K562 (cell line): ENCODE results near the gene LMO7. TPM values are rescaled to one million over a fixed set of nuclear protein-coding genes. Genes with fewer than 3 reads are reported as not detected.

Source experiments
- ATAC-seq: fragments of 200-7000 bp; cut with Tn5 transposase; 3 replicates; pipeline ENCODE4 v1.9.1; 2020; ENCODE audit warnings: moderate library complexity
- BruUV-seq: library from RNA; stranded (reverse); fragments of 400-500 nt; replicated peaks from 2 replicates; lab custom pipeline; 2021; lab: Mats Ljungman, UMichigan
- CTCF ChIA-PET: fragments of 300-600 bp; formaldehyde crosslinking; extraction: SDS; loops from one replicate; lab custom pipeline; 2021; ENCODE audit warnings: low intra/inter-chr PET ratio; lab: Yijun Ruan, JAX
- POLR2A ChIA-PET: fragments of 300-600, 350-650 bp; sonication (Branson Sonifier 250); formaldehyde crosslinking; extraction: SDS; loops from one replicate; lab custom pipeline; 2021; ENCODE audit warnings: antibody characterized with exemption, inconsistent platforms; lab: Yijun Ruan, JAX
- DNase-seq, 4 experiments: peaks; one replicate each; pipeline versions ENCODE4 v3.0.0 to v3.0.0-alpha.2; 2011 to 2018; ENCODE audit warnings: low spot score in 3 of 4, mixed read lengths in 3 of 4; ENCODE audit errors: extremely low read depth in 1 of 4
- FAIRE-seq: peaks from 2 replicates; lab custom pipeline; 2011; peaks lifted over from hg19 to GRCh38; lab: Jason Lieb, UNC
- H2AFZ ChIP-seq: 2 replicates; pipeline ENCODE4 v1.6.0; 2011; ENCODE audit warnings: low read depth, low read length, control low read depth, inconsistent platforms
- H3K27ac ChIP-seq: fragments of 200-600 bp; 3 replicates; pipeline ENCODE4 v1.8.0; 2011; ENCODE audit warnings: low read depth, mild to moderate bottlenecking, control low read depth, inconsistent platforms, low read length, moderate library complexity, mixed read lengths; ENCODE audit errors: extremely low read depth
- H3K27me3 ChIP-seq, 2 experiments: fragments of 300-600 bp in 1 of 2; 2 replicates in 1 of 2; 3 replicates in 1 of 2; pipeline versions ENCODE4 v1.6.0 to v1.8.0; 2011; ENCODE audit warnings: inconsistent platforms in 2 of 2, low read length in 2 of 2, mild to moderate bottlenecking in 1 of 2, mixed read lengths in 1 of 2, moderate library complexity in 1 of 2; ENCODE audit not compliant: control insufficient read depth in 2 of 2, insufficient read depth in 2 of 2
- H3K36me3 ChIP-seq: fragments of 300-600 bp; 3 replicates; pipeline ENCODE4 v1.8.0; 2011; ENCODE audit warnings: mild to moderate bottlenecking, low read length, inconsistent platforms; ENCODE audit not compliant: control insufficient read depth, insufficient read depth
- H3K4me1 ChIP-seq, 2 experiments: fragments of 200-600 bp in 1 of 2; replicated peaks in 1 of 2; 2 replicates in 1 of 2; 3 replicates in 1 of 2; pipeline versions ENCODE4 v1.5.1 to v1.8.0; 2011; ENCODE audit warnings: inconsistent platforms in 2 of 2, low read length in 2 of 2, mild to moderate bottlenecking in 1 of 2, mixed read lengths in 1 of 2, moderate library complexity in 1 of 2; ENCODE audit not compliant: control insufficient read depth in 2 of 2, insufficient read depth in 2 of 2
- H3K4me2 ChIP-seq: 2 replicates; pipeline ENCODE4 v1.6.1; 2011; ENCODE audit warnings: low read length, control low read depth, inconsistent platforms, mixed read lengths; ENCODE audit not compliant: insufficient read depth
- H3K4me3 ChIP-seq: fragments of 200-600 bp; sonication (generic), shearing (Covaris generic); 2 replicates; pipeline ENCODE4 v1.5.1; 2016; ENCODE audit warnings: control low read depth, inconsistent platforms
- H3K79me2 ChIP-seq: fragments of 200-600 bp; 3 replicates; pipeline ENCODE4 v1.8.0; 2011; ENCODE audit warnings: low read length, inconsistent platforms; ENCODE audit not compliant: control insufficient read depth, insufficient read depth
- H3K9ac ChIP-seq, 2 experiments: 2 replicates each; pipeline versions ENCODE4 v1.6.0 to v1.6.1; 2011; ENCODE audit warnings: low read depth in 2 of 2, low read length in 2 of 2, control low read depth in 1 of 2, inconsistent platforms in 1 of 2, mild to moderate bottlenecking in 1 of 2, mixed read lengths in 1 of 2; ENCODE audit not compliant: insufficient read depth in 1 of 2
- H3K9me1 ChIP-seq: one replicate; pipeline ENCODE4 v1.6.0; 2011; ENCODE audit warnings: inconsistent platforms, mild to moderate bottlenecking, low read length, moderate library complexity; ENCODE audit not compliant: control insufficient read depth, insufficient read depth
- H3K9me3 ChIP-seq: replicated peaks from 2 replicates; pipeline ENCODE4 v1.5.1; 2011; ENCODE audit warnings: low read depth, low read length, inconsistent platforms; ENCODE audit not compliant: control insufficient read depth, insufficient read depth
- H4K20me1 ChIP-seq: replicated peaks from 2 replicates; pipeline ENCODE4 v1.6.1; 2011; ENCODE audit warnings: low read length, inconsistent platforms, mixed read lengths; ENCODE audit not compliant: control insufficient read depth, insufficient read depth
- ARID2 ChIP-seq: fragments of 450-650 bp; IDR thresholded peaks from 2 replicates; pipeline ENCODE4 v1.6.1; 2017; ENCODE audit warnings: antibody characterized with exemption, mild to moderate bottlenecking
- CEBPB ChIP-seq: fragments of 450-650 bp; IDR thresholded peaks from 2 replicates; pipeline ENCODE4 v1.6.1; 2016; ENCODE audit warnings: missing genetic modification characterization, missing compliant biosample characterization
- MECOM ChIP-seq: fragments of 250-450 bp; sonication (Bioruptor Pico); IDR thresholded peaks from 2 replicates; pipeline ENCODE4 v1.8.0; 2022; ENCODE audit warnings: inconsistent platforms
- NFRKB ChIP-seq: fragments of 450-650 bp; IDR thresholded peaks from 2 replicates; pipeline ENCODE4 v1.6.1; 2016; ENCODE audit warnings: low read depth
- NR4A1 ChIP-seq, 2 experiments: fragments of 250-450 bp in 1 of 2; fragments of 450-650 bp in 1 of 2; sonication (Bioruptor Pico) in 1 of 2; IDR thresholded peaks; 2 replicates each; pipeline versions ENCODE4 v1.4.0 to v1.6.1; 2016 to 2020; ENCODE audit warnings: mild to moderate bottlenecking in 2 of 2, missing compliant biosample characterization in 1 of 2, missing genetic modification characterization in 1 of 2, moderate library complexity in 1 of 2
- TAL1 ChIP-seq: fragments of 450-650 bp; IDR thresholded peaks from 2 replicates; pipeline ENCODE4 v1.6.1; 2016; ENCODE audit warnings: mild to moderate bottlenecking
- ZNF282 ChIP-seq: sonication (generic); formaldehyde crosslinking; IDR thresholded peaks from 2 replicates; pipeline ENCODE4 v1.8.1; 2023; ENCODE audit warnings: missing genetic modification reagents
- WGBS: fragments of 100-300 bp; shearing (Covaris generic); methylation state at CpG from one replicate; pipeline ENCODE4 v1.1.6; 2016; ENCODE audit warnings: low coverage, mixed read lengths; ENCODE audit not compliant: insufficient coverage; ENCODE audit errors: missing lambda C conversion rate; 5-methylcytosine and 5-hydroxymethylcytosine counted together
- in situ Hi-C: fragments of 300-500 bp; cut with MboI; formaldehyde crosslinking; loops from 4 replicates; pipeline ENCODE4 v1.15.0; 2018; ENCODE audit warnings: inconsistent platforms, mixed read lengths
- intact Hi-C: fragments of 100-400 bp; cut with micrococcal nuclease; formaldehyde crosslinking; loops from 2 replicates; pipeline ENCODE4 v1.14.2; 2022
- polyA plus RNA-seq, 8 experiments: library from polyadenylated mRNA; depleted of rRNA in 4 of 8; stranded (reverse) in 5 of 8; unstranded in 3 of 8; fragments of >200 nt; fragmentation: Nextera tagmentation in 2 of 8; fragmentation: Illumina TruSeq in 1 of 8; extraction: Ambion mirVana in 2 of 8; extraction: Trizol in 1 of 8; gene quantifications; 2 replicates each; pipeline versions ENCODE4 v1.2.1 to v1.2.3, GENCODE V29; 2011 to 2014; ENCODE audit warnings: inconsistent platforms in 1 of 8, missing spikeins in 1 of 8
- total RNA-seq, 7 experiments: library from RNA; depleted of rRNA in 6 of 7; stranded (reverse); fragments of >200 nt in 6 of 7; fragmentation: Illumina TruSeq in 2 of 7; extraction: Trizol in 2 of 7; gene quantifications; 2 replicates each; pipeline versions ENCODE4 v1.2.1 to v1.2.3, GENCODE V29; 2011 to 2021; ENCODE audit warnings: low replicate concordance in 1 of 7
- TF ChIP-seq, protein P1 (sequence below): fragments of 200-600 bp; sonication (generic); IDR thresholded peaks from one replicate; pipeline ENCODE4 v1.6.1; 2012; ENCODE audit warnings: mild to moderate bottlenecking, low read depth, low read length, inconsistent platforms
- TF ChIP-seq, protein P2 (sequence below): IDR thresholded peaks from 2 replicates; pipeline ENCODE4 v1.6.1; 2012; ENCODE audit warnings: low read depth, low read length, improper control_type of control experiment, borderline replicate concordance

LMO7 gene
- total and polyA plus RNA-seq, 9 of the 15 experiments (the other 6 are each of a cell fraction or from before 2014, with no cell fraction given), result 0.42 to 4.3 (median 1.7) TPM

DNA sequence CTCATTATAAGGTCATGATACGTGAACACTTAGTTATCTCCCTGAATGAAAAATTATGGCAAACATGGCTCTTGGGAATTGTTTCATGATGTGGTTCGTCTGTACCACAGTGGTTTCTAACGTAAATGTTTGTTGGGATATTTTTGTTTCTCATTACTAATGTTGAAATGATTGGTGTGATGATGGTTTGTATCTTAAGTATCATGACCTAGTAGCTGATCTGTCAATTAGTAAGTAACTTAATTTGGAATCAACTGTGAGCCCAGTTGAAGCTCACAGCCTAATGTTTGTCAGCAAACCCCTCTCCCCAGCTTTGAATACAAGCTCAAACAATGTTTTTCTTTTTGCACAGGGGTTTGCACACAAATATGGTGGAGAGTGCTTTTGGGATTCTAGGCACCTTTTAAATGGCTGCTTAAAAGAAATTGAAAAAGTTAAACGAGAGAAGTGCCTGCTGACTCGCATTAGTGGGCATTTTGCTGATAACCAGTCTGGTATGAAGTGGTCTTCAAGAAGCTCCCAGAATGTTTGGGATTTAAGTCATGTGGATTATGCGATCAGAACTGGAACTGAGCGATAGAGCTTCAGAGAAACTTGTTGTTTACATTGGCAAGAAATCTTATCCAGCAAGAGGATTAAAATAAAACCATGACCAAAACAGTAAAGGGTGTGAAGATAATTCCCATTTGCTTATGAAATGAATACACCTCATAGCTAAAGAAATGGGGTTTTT lies 68.2 kb downstream of the LMO7 start:
- Histone ChIP-seq H3K4me2 (no peak overlapping the region), H3K9me1 (no peaks in the 10 kb centered on the region), H3K36me3 (no peaks in the 10 kb centered on the region), H3K4me3 (no peak overlapping the region), H3K9me3 (no peaks in the 10 kb centered on the region), H3K27me3 (no peaks in the 10 kb centered on the region), H2AFZ (no peak overlapping the region), H3K9ac (no peak overlapping the region), H3K27ac (no peak overlapping the region), H3K4me1 (no peaks in the 10 kb centered on the region), H4K20me1 (no peaks in the 10 kb centered on the region), H3K79me2 (no peaks in the 10 kb centered on the region)
- DNase-seq (no peak), ATAC-seq (no peak), FAIRE-seq (no peak)
- in situ Hi-C loops, result no loop called here
- 4% methylated on average over 4 of the region's 7 CpGs for WGBS
- BruUV-seq, result no TSS peak
- ChIA-PET CTCF (no interaction called here), POLR2A (no interaction called here)
- intact Hi-C loops, result no loop called here
- TF ChIP-seq MECOM, result no peak
- no peak for TF ChIP-seq NFRKB
- no peak for TF ChIP-seq ARID2
- no peak for TF ChIP-seq ZNF282
- no peak for TF ChIP-seq TAL1
- TF ChIP-seq CEBPB, result no peak
- TF ChIP-seq, protein P1, sequence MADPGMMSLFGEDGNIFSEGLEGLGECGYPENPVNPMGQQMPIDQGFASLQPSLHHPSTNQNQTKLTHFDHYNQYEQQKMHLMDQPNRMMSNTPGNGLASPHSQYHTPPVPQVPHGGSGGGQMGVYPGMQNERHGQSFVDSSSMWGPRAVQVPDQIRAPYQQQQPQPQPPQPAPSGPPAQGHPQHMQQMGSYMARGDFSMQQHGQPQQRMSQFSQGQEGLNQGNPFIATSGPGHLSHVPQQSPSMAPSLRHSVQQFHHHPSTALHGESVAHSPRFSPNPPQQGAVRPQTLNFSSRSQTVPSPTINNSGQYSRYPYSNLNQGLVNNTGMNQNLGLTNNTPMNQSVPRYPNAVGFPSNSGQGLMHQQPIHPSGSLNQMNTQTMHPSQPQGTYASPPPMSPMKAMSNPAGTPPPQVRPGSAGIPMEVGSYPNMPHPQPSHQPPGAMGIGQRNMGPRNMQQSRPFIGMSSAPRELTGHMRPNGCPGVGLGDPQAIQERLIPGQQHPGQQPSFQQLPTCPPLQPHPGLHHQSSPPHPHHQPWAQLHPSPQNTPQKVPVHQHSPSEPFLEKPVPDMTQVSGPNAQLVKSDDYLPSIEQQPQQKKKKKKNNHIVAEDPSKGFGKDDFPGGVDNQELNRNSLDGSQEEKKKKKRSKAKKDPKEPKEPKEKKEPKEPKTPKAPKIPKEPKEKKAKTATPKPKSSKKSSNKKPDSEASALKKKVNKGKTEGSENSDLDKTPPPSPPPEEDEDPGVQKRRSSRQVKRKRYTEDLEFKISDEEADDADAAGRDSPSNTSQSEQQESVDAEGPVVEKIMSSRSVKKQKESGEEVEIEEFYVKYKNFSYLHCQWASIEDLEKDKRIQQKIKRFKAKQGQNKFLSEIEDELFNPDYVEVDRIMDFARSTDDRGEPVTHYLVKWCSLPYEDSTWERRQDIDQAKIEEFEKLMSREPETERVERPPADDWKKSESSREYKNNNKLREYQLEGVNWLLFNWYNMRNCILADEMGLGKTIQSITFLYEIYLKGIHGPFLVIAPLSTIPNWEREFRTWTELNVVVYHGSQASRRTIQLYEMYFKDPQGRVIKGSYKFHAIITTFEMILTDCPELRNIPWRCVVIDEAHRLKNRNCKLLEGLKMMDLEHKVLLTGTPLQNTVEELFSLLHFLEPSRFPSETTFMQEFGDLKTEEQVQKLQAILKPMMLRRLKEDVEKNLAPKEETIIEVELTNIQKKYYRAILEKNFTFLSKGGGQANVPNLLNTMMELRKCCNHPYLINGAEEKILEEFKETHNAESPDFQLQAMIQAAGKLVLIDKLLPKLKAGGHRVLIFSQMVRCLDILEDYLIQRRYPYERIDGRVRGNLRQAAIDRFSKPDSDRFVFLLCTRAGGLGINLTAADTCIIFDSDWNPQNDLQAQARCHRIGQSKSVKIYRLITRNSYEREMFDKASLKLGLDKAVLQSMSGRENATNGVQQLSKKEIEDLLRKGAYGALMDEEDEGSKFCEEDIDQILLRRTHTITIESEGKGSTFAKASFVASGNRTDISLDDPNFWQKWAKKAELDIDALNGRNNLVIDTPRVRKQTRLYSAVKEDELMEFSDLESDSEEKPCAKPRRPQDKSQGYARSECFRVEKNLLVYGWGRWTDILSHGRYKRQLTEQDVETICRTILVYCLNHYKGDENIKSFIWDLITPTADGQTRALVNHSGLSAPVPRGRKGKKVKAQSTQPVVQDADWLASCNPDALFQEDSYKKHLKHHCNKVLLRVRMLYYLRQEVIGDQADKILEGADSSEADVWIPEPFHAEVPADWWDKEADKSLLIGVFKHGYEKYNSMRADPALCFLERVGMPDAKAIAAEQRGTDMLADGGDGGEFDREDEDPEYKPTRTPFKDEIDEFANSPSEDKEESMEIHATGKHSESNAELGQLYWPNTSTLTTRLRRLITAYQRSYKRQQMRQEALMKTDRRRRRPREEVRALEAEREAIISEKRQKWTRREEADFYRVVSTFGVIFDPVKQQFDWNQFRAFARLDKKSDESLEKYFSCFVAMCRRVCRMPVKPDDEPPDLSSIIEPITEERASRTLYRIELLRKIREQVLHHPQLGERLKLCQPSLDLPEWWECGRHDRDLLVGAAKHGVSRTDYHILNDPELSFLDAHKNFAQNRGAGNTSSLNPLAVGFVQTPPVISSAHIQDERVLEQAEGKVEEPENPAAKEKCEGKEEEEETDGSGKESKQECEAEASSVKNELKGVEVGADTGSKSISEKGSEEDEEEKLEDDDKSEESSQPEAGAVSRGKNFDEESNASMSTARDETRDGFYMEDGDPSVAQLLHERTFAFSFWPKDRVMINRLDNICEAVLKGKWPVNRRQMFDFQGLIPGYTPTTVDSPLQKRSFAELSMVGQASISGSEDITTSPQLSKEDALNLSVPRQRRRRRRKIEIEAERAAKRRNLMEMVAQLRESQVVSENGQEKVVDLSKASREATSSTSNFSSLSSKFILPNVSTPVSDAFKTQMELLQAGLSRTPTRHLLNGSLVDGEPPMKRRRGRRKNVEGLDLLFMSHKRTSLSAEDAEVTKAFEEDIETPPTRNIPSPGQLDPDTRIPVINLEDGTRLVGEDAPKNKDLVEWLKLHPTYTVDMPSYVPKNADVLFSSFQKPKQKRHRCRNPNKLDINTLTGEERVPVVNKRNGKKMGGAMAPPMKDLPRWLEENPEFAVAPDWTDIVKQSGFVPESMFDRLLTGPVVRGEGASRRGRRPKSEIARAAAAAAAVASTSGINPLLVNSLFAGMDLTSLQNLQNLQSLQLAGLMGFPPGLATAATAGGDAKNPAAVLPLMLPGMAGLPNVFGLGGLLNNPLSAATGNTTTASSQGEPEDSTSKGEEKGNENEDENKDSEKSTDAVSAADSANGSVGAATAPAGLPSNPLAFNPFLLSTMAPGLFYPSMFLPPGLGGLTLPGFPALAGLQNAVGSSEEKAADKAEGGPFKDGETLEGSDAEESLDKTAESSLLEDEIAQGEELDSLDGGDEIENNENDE, result no peak
- TF ChIP-seq NR4A1 (CRISPR knock-in tag; IDR thresholded peaks at IDR 0.05), result no peak
- TF ChIP-seq NR4A1 (tag; IDR thresholded peaks at IDR 0.05), result no peak
- TF ChIP-seq, protein P2, sequence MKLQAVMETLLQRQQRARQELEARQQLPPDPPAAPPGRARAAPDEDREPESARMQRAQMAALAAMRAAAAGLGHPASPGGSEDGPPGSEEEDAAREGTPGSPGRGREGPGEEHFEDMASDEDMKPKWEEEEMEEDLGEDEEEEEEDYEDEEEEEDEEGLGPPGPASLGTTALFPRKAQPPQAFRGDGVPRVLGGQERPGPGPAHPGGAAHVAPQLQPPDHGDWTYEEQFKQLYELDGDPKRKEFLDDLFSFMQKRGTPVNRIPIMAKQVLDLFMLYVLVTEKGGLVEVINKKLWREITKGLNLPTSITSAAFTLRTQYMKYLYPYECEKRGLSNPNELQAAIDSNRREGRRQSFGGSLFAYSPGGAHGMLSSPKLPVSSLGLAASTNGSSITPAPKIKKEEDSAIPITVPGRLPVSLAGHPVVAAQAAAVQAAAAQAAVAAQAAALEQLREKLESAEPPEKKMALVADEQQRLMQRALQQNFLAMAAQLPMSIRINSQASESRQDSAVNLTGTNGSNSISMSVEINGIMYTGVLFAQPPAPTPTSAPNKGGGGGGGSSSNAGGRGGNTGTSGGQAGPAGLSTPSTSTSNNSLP, result no peak
